EH (cell line): Measurements from ENCODE around the gene BMP2K.
A peak's percentile ranks its signal among the peaks of the same experiment; 100 is the strongest.

Experiments
- DNase-seq: peaks from one replicate; pipeline ENCODE4 v3.0.0-alpha.2; 2015; ENCODE audit warnings: low read depth

BMP2K gene

GRCh38 chr4:78764498-78764961, 11.6 kb upstream of the BMP2K start:
- DNase-seq, result peak; percentile 36

- DNase-seq, result no peak
These were observed 10.6 kb upstream of the BMP2K start for GRCh38 chr4:78765432-78766006.

GRCh38 chr4:78766026-78766425, 10.1 kb upstream of the BMP2K start:
- peak; percentile 58 for DNase-seq

- no peak for DNase-seq
These were observed 9.5 kb upstream of the BMP2K start for GRCh38 chr4:78766650-78767049.

GRCh38 chr4:78767350-78767749, 8.8 kb upstream of the BMP2K start:
- DNase-seq, result no peak

- peak; percentile 67 for DNase-seq
These were observed 7.5 kb upstream of the BMP2K start for GRCh38 chr4:78768452-78769180.

- DNase-seq, result no peak
These were observed 6.0 kb upstream of the BMP2K start for GRCh38 chr4:78770091-78770642.

- DNase-seq, result no peak
These were observed 3.5 kb upstream of the BMP2K start for GRCh38 chr4:78772526-78773091.

GRCh38 chr4:78774417-78774816, 1.7 kb upstream of the BMP2K start:
- DNase-seq, result no peak

GRCh38 chr4:78775303-78776078, 659 bp upstream of the BMP2K start:
- DNase-seq, result peak; percentile 82

GRCh38 chr4:78776729-78777575, 802 bp downstream of the BMP2K start:
- DNase-seq, result peak; percentile 69

GRCh38 chr4:78777576-78777940, 1.4 kb downstream of the BMP2K start:
- no peak for DNase-seq

GRCh38 chr4:78778530-78778929, 2.4 kb downstream of the BMP2K start:
- DNase-seq, result no peak

GRCh38 chr4:78779280-78779679, 3.1 kb downstream of the BMP2K start:
- peak; percentile 46 for DNase-seq

- DNase-seq, result no peak
These were observed 3.9 kb downstream of the BMP2K start for GRCh38 chr4:78780093-78780492.

GRCh38 chr4:78781139-78781538, 5.0 kb downstream of the BMP2K start:
- DNase-seq, result no peak

GRCh38 chr4:78781924-78782323, 5.8 kb downstream of the BMP2K start:
- no peak for DNase-seq

GRCh38 chr4:78784236-78784865, 8.2 kb downstream of the BMP2K start:
- DNase-seq, result peak; percentile 93

- no peak for DNase-seq
These were observed 11.3 kb downstream of the BMP2K start for GRCh38 chr4:78787392-78788006.
